ENCODE measurements around the gene JUN.

GRCh38 chr1:58738876-58739275 is 45.0 kb downstream of the JUN start:
- TF ChIP-seq, protein P1, sequence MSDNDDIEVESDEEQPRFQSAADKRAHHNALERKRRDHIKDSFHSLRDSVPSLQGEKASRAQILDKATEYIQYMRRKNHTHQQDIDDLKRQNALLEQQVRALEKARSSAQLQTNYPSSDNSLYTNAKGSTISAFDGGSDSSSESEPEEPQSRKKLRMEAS (IDR thresholded peaks at IDR 0.05; ENCODE audit: low read depth, low read length): peak; percentile 24; the same call in 1 of the 2 replicates
- TF ChIP-seq, protein P2, sequence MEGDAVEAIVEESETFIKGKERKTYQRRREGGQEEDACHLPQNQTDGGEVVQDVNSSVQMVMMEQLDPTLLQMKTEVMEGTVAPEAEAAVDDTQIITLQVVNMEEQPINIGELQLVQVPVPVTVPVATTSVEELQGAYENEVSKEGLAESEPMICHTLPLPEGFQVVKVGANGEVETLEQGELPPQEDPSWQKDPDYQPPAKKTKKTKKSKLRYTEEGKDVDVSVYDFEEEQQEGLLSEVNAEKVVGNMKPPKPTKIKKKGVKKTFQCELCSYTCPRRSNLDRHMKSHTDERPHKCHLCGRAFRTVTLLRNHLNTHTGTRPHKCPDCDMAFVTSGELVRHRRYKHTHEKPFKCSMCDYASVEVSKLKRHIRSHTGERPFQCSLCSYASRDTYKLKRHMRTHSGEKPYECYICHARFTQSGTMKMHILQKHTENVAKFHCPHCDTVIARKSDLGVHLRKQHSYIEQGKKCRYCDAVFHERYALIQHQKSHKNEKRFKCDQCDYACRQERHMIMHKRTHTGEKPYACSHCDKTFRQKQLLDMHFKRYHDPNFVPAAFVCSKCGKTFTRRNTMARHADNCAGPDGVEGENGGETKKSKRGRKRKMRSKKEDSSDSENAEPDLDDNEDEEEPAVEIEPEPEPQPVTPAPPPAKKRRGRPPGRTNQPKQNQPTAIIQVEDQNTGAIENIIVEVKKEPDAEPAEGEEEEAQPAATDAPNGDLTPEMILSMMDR (IDR thresholded peaks at IDR 0.05; ENCODE audit: low read depth, low read length): no peak
